Common myeloid progenitor, CD34-positive (primary cell): ENCODE measurements around the gene GRM1.

ENCODE experiments used
- CTCF ChIA-PET: fragments of 350-600 bp; sonication (Branson Sonifier 250); formaldehyde crosslinking; loops from one replicate; lab custom pipeline; 2021; ENCODE audit warnings: antibody characterized with exemption; lab: Charles Lee
- POLR2A ChIA-PET: fragments of 350-600 bp; sonication (Branson Sonifier 250); formaldehyde crosslinking; loops from one replicate; lab custom pipeline; 2021; ENCODE audit warnings: antibody characterized with exemption; lab: Charles Lee
- DNase-seq, 3 donors: peaks; one replicate each; pipeline versions ENCODE4 v3.0.0 to v3.0.0-alpha.2; 2013
- H3K27ac ChIP-seq, 2 experiments: 1 replicate in 1 of 2; 2 replicates in 1 of 2; pipeline ENCODE4 v1.7.0; 2013; ENCODE audit warnings: inconsistent platforms in 2 of 2, low read length in 2 of 2, mild to moderate bottlenecking in 2 of 2, low read depth in 1 of 2, moderate library complexity in 1 of 2; ENCODE audit not compliant: severe bottlenecking in 2 of 2, insufficient read depth in 1 of 2, poor library complexity in 1 of 2
- H3K27me3 ChIP-seq, 5 experiments: replicated peaks in 2 of 5; 1 replicate in 3 of 5; 2 replicates in 2 of 5; pipeline versions ENCODE4 v1.6.1 to v1.7.0; 2013; ENCODE audit warnings: low read length in 4 of 5, mild to moderate bottlenecking in 2 of 5, moderate library complexity in 2 of 5, inconsistent platforms in 1 of 5; ENCODE audit not compliant: insufficient read depth in 5 of 5, control insufficient read depth in 4 of 5
- H3K36me3 ChIP-seq, 4 experiments: 1 replicate in 2 of 4; 2 replicates in 2 of 4; pipeline versions ENCODE4 v1.6.1 to v1.7.0; 2013; ENCODE audit warnings: low read length in 3 of 4, control low read depth in 1 of 4, mild to moderate bottlenecking in 1 of 4; ENCODE audit not compliant: control insufficient read depth in 4 of 4, insufficient read depth in 4 of 4
- H3K4me1 ChIP-seq, 4 experiments: 1 replicate in 3 of 4; 2 replicates in 1 of 4; pipeline versions ENCODE4 v1.6.1 to v1.7.1; 2013; ENCODE audit warnings: low read length in 3 of 4, mild to moderate bottlenecking in 3 of 4, control low read depth in 1 of 4, inconsistent platforms in 1 of 4, moderate library complexity in 1 of 4; ENCODE audit not compliant: control insufficient read depth in 4 of 4, insufficient read depth in 4 of 4; ENCODE audit errors: control extremely low read depth in 1 of 4
- H3K4me3 ChIP-seq, 7 experiments: 1 replicate in 4 of 7; 2 replicates in 3 of 7; pipeline versions ENCODE4 v1.5.1 to v1.7.0; 2013; ENCODE audit warnings: mild to moderate bottlenecking in 7 of 7, low read length in 6 of 7, moderate library complexity in 6 of 7, inconsistent platforms in 2 of 7, low read depth in 2 of 7, control low read depth in 1 of 7; ENCODE audit not compliant: insufficient read depth in 4 of 7, control insufficient read depth in 1 of 7; ENCODE audit errors: extremely low read depth in 1 of 7
- H3K9me3 ChIP-seq, 5 experiments: 1 replicate in 4 of 5; 2 replicates in 1 of 5; pipeline versions ENCODE4 v1.6.1 to v1.7.1; 2013; ENCODE audit warnings: low read length in 4 of 5, mild to moderate bottlenecking in 2 of 5, inconsistent platforms in 1 of 5, low read depth in 1 of 5, moderate library complexity in 1 of 5; ENCODE audit not compliant: control insufficient read depth in 4 of 5, insufficient read depth in 2 of 5; ENCODE audit errors: control extremely low read depth in 1 of 5
- WGBS: methylation state at CpG from one replicate; pipeline ENCODE4 v1.1.5; 2013; ENCODE audit not compliant: insufficient coverage; 5-methylcytosine and 5-hydroxymethylcytosine counted together

Gene GRM1

GRCh38 chr6:146202570-146202969 is 173.7 kb downstream of the GRM1 start:
- ChIA-PET POLR2A (no interaction called here), CTCF (interaction anchor here (0.6 kb wide), 1 partner anchor 49 kb away, joined by 3 read pairs; no protein-coding TSS in a partner anchor)
- Histone ChIP-seq H3K36me3 (no peaks in the 10 kb centered on the region), H3K27me3 (no peaks in the 10 kb centered on the region), H3K27ac (no peak overlapping the region), H3K4me3 (no peak overlapping the region), H3K9me3 (peaks cover 0 to 1% (median 0%) of the 10 kb centered on the region in 5 experiments), H3K4me1 (no peaks in the 10 kb centered on the region)
- WGBS = 97% methylated on average over 5 of the region's 9 CpGs
- no peak for DNase-seq

- H3K4me1 ChIP-seq = peaks cover 0 to 12% (median 1%) of the 10 kb centered on the region in 4 experiments
- H3K27me3 ChIP-seq = no peaks in the 10 kb centered on the region
- POLR2A ChIA-PET = no interaction called here
- no peaks in the 10 kb centered on the region for H3K9me3 ChIP-seq
- peak in 1 of 3 donors; percentile 3 for DNase-seq
- no peak overlapping the region for H3K27ac ChIP-seq
- no peak overlapping the region for H3K4me3 ChIP-seq
- WGBS = no CpG with 5 or more reads among the region's 3 CpGs
- no peaks in the 10 kb centered on the region for H3K36me3 ChIP-seq
- CTCF ChIA-PET = no interaction called here
Observed at GRCh38 chr6:146209942-146210341, 181.1 kb downstream of the GRM1 start.

DNA sequence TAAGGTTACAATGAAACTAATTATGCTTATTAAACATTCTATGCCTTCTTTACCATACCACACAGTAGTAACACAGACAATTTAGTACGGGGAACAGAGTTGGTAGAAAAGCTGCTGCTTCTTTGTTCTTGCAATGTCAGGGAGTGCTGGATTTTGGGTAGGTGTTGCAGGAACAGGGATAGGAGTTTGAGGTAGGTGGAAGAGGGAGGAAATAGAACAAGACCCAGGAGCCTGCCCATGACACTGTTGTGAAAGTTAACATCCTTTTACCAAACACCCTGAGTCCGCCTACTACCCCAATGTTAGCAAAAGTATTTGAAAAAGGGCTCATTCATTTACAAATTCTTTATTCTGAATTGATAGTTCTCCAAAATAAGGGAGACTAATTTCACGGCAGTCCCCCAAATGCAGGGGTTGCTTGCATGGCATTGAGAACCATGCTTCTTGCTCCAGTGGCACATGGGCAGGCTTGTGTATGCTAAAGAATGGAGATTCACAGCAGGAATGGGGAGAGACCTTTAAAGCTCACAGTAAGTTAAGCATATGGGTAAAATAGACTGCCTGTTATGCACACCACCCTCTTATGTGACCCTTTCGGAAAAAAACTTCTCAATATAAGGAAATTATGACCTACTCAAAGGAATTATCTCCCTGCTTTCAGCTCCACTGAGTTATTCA is 181.7 kb downstream of the GRM1 start:
- no peaks in the 10 kb centered on the region for H3K36me3 ChIP-seq
- no peaks in the 10 kb centered on the region for H3K9me3 ChIP-seq
- POLR2A ChIA-PET = no interaction called here
- WGBS = no CpG with 5 or more reads among the region's 4 CpGs
- H3K4me1 ChIP-seq = peaks cover 0 to 12% (median 1%) of the 10 kb centered on the region in 4 experiments
- no peak for DNase-seq
- H3K27ac ChIP-seq = no peak overlapping the region
- CTCF ChIA-PET = no interaction called here
- H3K27me3 ChIP-seq = no peaks in the 10 kb centered on the region
- no peak overlapping the region for H3K4me3 ChIP-seq

DNA sequence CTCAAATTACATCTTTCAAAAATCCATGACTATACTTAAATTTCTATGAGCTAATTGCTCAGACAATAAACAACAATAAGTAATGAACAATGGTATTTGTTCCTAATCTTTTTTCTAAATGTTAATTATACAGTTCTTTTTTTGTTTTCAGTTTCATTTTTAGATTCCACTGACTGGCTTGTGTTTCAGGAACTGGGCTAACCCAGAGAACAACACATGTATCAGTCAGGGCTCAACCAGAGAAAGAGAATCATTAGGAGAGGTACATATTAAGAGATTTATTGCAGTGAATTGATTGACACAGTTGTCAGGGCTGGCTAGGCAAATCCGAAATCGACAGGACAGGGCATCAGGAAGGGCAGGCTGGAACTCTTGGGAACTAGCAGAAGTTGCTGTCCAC is 182.8 kb downstream of the GRM1 start:
- Histone ChIP-seq H3K4me1 (peaks cover 0 to 12% (median 1%) of the 10 kb centered on the region in 4 experiments), H3K27me3 (no peaks in the 10 kb centered on the region), H3K36me3 (no peaks in the 10 kb centered on the region), H3K27ac (no peak overlapping the region), H3K9me3 (no peaks in the 10 kb centered on the region), H3K4me3 (peak overlapping the region in 1 of 7 experiments; percentile 36)
- ChIA-PET POLR2A (no interaction called here), CTCF (no interaction called here)
- 60% methylated on average over 2 of the region's 2 CpGs for WGBS
- DNase-seq = peak; percentile 8 to 61 (median 48)

- H3K27me3 ChIP-seq = no peaks in the 10 kb centered on the region
- no peaks in the 10 kb centered on the region for H3K36me3 ChIP-seq
- WGBS = 0% methylated on average over 1 of the region's 3 CpGs
- no peak overlapping the region for H3K27ac ChIP-seq
- CTCF ChIA-PET = no interaction called here
- peak; percentile 4 to 70 (median 61) for DNase-seq
- H3K4me1 ChIP-seq = peaks cover 0 to 12% (median 1%) of the 10 kb centered on the region in 4 experiments
- H3K9me3 ChIP-seq = no peaks in the 10 kb centered on the region
- H3K4me3 ChIP-seq = no peak overlapping the region
- POLR2A ChIA-PET = no interaction called here
Observed at GRCh38 chr6:146212781-146213180, 183.9 kb downstream of the GRM1 start.

DNA sequence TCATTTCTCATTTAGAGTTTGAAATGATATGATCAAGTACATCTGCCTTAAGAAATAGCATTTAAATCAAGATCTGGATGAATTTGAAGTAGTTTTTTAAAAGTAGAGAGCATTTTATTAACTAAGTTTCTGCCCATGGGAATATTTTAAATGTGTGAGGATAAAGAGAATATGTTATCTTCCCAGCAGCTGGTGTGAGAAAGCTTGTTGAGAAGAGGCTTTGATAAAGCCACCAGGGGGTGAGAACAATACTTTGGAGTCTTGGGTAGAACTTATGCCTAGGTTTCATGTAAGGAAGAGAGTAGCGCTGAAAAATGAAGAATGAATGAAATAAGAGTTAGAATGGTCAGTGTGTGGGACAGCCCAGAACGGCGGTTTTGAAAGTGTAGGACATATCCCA is 190.2 kb downstream of the GRM1 start:
- WGBS = 100% methylated on average over 3 of the region's 3 CpGs

GRCh38 chr6:146224449-146224848 is 195.6 kb downstream of the GRM1 start:
- H3K9me3 ChIP-seq = no peaks in the 10 kb centered on the region
- H3K27me3 ChIP-seq = no peaks in the 10 kb centered on the region
- no peak overlapping the region for H3K4me3 ChIP-seq
- no peak overlapping the region for H3K27ac ChIP-seq
- WGBS = no CpG with 5 or more reads among the region's 3 CpGs
- H3K36me3 ChIP-seq = no peaks in the 10 kb centered on the region
- H3K4me1 ChIP-seq = no peaks in the 10 kb centered on the region
- no peak for DNase-seq
- ChIA-PET CTCF (no interaction called here), POLR2A (no interaction called here)

More for the DNA sequence above, 190.2 kb downstream of the GRM1 start:
- POLR2A ChIA-PET = no interaction called here
- Histone ChIP-seq H3K4me3 (no peak overlapping the region), H3K27me3 (no peaks in the 10 kb centered on the region), H3K36me3 (no peaks in the 10 kb centered on the region), H3K4me1 (no peaks in the 10 kb centered on the region), H3K9me3 (no peaks in the 10 kb centered on the region), H3K27ac (no peak overlapping the region)
- CTCF ChIA-PET = no interaction called here
- no peak for DNase-seq
